Measurements from ENCODE around the gene GNA14.
A peak's percentile ranks its signal among the peaks of the same experiment; 100 is the strongest.
"Not testable (repeated sequence)": the region's sequence is repeated elsewhere in the genome, so short reads cannot be mapped to it uniquely, and the experiment has no call there.

The GNA14 gene

GRCh38 chr9:77498891-77499290 lies 149.2 kb downstream of the GNA14 start:
- TF ChIP-seq, protein P1, sequence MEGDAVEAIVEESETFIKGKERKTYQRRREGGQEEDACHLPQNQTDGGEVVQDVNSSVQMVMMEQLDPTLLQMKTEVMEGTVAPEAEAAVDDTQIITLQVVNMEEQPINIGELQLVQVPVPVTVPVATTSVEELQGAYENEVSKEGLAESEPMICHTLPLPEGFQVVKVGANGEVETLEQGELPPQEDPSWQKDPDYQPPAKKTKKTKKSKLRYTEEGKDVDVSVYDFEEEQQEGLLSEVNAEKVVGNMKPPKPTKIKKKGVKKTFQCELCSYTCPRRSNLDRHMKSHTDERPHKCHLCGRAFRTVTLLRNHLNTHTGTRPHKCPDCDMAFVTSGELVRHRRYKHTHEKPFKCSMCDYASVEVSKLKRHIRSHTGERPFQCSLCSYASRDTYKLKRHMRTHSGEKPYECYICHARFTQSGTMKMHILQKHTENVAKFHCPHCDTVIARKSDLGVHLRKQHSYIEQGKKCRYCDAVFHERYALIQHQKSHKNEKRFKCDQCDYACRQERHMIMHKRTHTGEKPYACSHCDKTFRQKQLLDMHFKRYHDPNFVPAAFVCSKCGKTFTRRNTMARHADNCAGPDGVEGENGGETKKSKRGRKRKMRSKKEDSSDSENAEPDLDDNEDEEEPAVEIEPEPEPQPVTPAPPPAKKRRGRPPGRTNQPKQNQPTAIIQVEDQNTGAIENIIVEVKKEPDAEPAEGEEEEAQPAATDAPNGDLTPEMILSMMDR (IDR thresholded peaks at IDR 0.05; ENCODE audit: insufficient read depth, low read length, missing control alignments), result no peak
- no peak overlapping the region for H3K4me3 ChIP-seq (ENCODE audit: low read depth, low read length)
- POLR2A ChIA-PET, result no interaction called here
- CTCF ChIA-PET, result interaction anchor here (1.8 to 2.6 kb wide), 3 partner anchors 10 to 65 kb away, joined by 8 to 19 read pairs (median 17); no protein-coding TSS in a partner anchor
- DNase-seq (ENCODE audit: low read depth, low spot score), result no peak

DNA sequence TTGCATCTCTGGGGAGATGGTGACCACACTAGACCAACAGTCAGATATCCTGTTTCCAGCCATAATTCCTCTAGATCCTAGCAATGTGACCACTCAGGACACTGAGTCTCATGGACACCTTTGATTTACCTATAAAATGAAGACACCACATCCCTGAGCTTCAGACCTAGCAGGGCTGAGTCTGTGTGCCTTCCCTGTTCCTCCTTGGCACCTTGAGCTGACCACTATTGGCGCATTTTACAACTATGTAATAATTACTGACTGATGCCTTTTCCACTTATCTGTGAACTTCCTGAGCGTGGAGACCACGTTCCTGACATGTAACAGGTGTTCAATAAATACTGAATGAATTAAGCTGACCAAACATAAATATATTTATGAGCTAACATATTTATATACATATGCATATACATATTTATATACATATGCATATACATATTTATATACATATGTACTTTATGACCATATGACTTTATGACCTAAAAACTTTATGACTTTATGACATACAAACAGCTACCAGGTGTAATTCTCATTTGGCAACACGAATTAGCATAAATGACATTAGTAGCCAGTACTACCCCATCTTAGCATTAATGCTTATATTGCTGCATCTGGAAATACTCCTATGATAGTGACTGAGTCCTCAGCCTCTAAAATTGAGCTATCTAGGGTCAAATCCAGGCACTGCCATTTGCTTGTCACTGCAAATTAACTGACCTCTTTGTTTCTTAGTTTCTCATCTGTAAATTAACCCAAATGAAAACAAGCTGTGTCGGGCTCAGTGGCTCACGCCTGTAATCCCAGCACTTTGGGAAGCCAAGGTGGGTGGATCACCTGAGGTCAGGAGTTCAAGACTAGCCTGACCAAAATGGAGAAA lies 150.6 kb downstream of the GNA14 start:
- POLR2A ChIA-PET, result no interaction called here
- H3K4me3 ChIP-seq (ENCODE audit: low read depth, low read length), result no peak overlapping the region
- no peak for DNase-seq (ENCODE audit: low read depth, low spot score)
- TF ChIP-seq, protein P1 (IDR thresholded peaks at IDR 0.05; ENCODE audit: insufficient read depth, low read length, missing control alignments), result no peak
- CTCF ChIA-PET, result interaction anchor here (1.8 to 2.6 kb wide), 3 partner anchors 9 to 63 kb away, joined by 8 to 19 read pairs (median 17); no protein-coding TSS in a partner anchor

DNA sequence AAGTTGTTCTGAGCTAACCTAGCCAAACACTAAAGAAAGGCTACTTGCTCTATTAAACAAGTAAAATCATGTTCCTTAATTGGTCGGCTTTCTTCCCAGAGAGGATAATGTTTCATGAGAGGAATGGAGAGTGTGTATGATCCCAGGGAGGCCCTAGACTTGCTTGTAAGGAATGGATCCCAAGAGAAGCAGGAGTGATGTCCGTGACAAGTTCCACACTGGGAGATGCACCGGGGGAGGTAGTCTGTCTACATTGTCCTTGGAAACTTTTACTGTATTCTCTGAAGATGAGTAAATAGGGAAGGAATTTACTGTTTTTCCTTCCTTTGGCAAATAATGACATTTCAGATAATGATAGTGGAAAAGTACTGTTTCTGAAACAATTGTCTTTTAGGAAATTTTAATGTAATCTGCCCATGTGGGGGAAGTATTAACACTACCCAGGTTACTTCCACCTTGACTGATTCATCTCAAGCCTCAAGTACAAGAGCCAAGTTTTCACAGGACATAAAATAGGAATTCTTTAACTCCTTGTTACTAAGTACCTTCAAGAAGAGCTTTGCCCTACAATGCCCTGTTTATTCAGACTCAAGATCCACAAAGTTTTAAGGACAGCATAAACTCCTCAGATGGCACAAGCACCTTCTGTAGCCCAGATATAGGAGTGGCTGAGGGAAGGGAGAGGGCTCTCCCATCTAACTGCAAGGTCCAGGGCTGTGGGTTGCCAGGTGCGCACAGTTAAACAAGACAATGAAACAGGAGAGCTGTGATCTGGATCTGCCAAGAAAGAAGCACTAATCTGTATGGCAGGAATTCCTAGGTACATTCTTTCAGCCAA lies 152.1 kb downstream of the GNA14 start:
- TF ChIP-seq, protein P1 (IDR thresholded peaks at IDR 0.05; ENCODE audit: insufficient read depth, low read length, missing control alignments), result no peak
- ChIA-PET CTCF (interaction anchor here (1.1 to 3.7 kb wide), 3 partner anchors 39 to 263 kb away, joined by 3 to 22 read pairs (median 5); no protein-coding TSS in a partner anchor), POLR2A (no interaction called here)
- peak; percentile 75 for DNase-seq (ENCODE audit: low read depth, low spot score)
- H3K4me3 ChIP-seq (ENCODE audit: low read depth, low read length), result no peak overlapping the region

GRCh38 chr9:77490279-77490678 lies 157.8 kb downstream of the GNA14 start:
- H3K4me3 ChIP-seq (ENCODE audit: low read depth, low read length); DNase-seq (ENCODE audit: low read depth, low spot score); POLR2A ChIA-PET: not testable (repeated sequence)
- CTCF ChIA-PET, result interaction anchor here (1.0 to 6.3 kb wide), 6 partner anchors 8 to 323 kb away, joined by 4 to 123 read pairs (median 24); no protein-coding TSS in a partner anchor

DNA sequence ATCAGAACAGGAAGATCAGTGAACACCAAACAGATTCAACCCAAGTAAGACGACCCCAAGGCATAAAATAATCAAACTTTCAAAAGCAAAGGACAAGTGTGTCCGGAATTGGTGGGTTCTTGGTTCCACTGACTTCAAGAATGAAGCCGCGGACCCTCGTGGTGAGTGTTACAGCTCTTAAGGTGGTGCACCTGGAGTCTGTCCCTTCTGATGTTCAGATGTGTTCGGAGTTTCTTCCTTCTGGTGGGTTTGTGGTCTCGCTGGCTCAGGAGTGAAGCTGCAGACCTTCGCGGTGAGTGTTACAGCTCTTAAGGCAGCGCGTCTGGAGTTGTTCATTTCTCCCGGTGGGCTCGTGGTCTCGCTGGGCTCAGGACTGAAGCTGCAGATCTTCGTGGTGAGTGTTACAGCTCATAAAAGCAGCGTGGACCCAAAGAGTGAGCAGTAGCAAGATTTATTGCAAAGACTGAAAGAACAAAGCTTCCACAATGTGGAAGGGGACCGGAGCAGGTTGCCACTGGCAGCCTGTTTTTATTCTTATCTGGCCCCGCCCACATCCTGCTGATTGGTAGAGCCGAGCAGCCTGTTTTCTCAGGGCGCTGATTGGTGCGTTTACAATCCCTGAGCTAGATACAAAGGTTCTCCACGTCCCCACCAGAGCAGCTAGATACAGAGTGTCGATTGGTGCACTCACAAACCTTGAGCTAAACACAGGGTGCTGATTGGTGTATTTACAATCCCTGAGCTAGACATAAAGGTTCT lies 158.5 kb downstream of the GNA14 start:
- POLR2A ChIA-PET, result not testable (repeated sequence)
- CTCF ChIA-PET, result interaction anchor here (0.8 to 6.3 kb wide), 10 partner anchors 9 to 323 kb away, joined by 3 to 123 read pairs (median 16); no protein-coding TSS in a partner anchor

GRCh38 chr9:77488439-77489126 lies 159.5 kb downstream of the GNA14 start:
- no peak for DNase-seq (ENCODE audit: low read depth, low spot score)
- ChIA-PET CTCF (interaction anchor here (0.6 to 6.3 kb wide), 16 partner anchors 10 to 322 kb away, joined by 3 to 123 read pairs (median 12); no protein-coding TSS in a partner anchor), POLR2A (no interaction called here)
- TF ChIP-seq, protein P1 (IDR thresholded peaks at IDR 0.05; ENCODE audit: insufficient read depth, low read length, missing control alignments), result peak; percentile 55
- H3K4me3 ChIP-seq (ENCODE audit: low read depth, low read length), result no peak overlapping the region

More for the DNA sequence above, 158.5 kb downstream of the GNA14 start:
- H3K4me3 ChIP-seq (ENCODE audit: low read depth, low read length); DNase-seq (ENCODE audit: low read depth, low spot score): not testable (repeated sequence)

All from AG04449 (cell line).